Endometrial microvascular endothelial cells (primary cell): ENCODE results near the gene WNT3A. TPM values are rescaled to one million over a fixed set of nuclear protein-coding genes. Genes with fewer than 3 reads are reported as not detected.

Experiments used
- in situ Hi-C: cut with HindIII; loops from 2 replicates; pipeline ENCODE4 v1.10.0; 2017; ENCODE audit warnings: low sequenced_read_pairs, low pct_unique_long_range_greater_than_20kb; ENCODE audit errors: inconsistent ontology term
- total RNA-seq: library from RNA; depleted of rRNA; stranded (reverse); fragments of >200 nt; gene quantifications from one replicate; pipeline ENCODE4 v1.2.3, GENCODE V29; 2015; ENCODE audit errors: inconsistent ontology term

WNT3A gene
- total RNA-seq, 1 donor from 2014 or later, result not detected

DNA sequence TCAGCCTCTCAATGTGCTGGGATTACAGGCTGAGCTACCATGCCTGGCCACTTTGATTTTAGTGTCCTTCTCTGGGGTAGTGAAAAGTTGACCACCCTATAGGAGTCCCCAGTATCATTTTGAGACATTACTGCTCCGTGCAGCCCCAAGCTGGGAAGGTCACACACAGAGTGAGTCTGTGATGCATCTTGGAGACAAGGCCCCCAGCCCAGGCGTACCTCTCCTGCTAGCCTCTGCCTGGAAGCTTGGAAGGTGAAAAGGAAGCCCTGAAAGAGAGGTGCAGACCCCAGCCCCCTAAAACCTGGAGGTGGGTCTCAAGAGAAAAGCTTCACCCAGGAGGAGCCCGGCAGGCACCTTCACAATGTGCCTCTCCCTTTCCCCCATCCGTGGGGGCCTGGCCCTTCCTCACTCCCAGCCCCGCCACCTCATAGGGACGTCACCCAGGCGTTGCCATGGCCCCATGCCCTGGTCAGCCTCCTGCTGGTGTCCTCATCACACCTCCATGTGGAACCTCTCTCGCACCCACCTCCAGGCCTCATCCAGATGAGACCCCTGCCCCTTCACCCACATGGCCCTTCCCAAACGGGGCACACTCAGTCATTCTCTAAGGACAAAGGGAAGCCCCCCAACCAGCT lies 70.1 kb downstream of the WNT3A start:
- in situ Hi-C loops, result no loop called here

DNA sequence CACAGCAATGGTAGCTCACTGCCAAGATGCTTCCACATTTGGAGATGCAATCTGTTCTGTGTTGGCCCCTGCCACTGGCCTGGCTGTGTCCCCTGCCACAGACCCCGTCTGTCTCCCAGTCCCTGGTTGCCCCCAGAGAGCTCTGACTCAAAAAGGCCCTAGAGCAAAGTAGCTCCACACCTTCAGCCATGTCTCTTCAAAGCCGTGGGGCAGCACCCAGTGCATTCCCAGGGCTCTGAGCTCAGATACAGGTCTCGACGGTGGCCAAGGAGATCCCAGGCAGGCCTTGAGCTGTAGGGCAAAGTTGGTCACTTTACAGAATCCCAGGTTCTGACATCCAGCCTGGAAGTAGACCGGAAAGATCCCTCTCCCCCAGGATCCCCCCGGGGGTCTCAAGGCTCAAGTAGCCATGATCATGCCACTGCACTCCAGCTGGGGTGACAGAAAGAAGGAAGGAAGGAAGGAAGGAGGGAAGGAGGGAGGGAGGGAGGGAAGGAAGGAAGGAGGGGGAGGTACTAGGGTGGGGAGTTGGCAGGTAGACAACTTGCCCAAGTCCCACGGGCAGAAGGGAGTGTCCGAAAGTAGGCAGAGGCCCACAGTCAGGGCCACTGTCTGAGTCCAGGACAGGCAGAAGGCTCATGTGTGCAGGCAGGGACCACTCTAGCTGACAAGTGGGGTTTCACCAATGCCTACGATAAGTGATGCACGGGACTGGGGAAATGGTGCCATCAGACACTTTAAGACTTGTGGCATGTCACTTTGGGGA lies 71.0 kb downstream of the WNT3A start:
- in situ Hi-C loops, result no loop called here

DNA sequence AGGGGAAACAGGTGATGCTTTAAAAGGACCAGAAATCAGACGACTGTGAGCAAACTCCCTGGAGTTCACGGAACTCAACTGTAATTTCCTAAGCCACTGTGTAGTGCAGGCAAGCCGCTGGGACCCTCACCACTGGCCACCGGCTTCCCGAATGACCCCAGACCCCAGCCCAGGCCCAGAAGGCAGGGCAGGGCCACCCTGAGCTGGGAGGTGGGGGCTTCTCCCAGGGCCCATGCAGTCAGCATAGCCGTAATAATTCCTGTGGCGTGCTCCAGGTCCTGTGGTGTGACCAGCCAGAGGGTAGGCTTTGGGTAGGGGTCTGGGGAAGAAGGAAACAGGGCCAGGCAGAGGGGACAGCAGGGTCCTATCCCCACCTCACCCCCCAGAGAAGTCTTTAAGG lies 72.2 kb downstream of the WNT3A start:
- in situ Hi-C loops, result no loop called here

DNA sequence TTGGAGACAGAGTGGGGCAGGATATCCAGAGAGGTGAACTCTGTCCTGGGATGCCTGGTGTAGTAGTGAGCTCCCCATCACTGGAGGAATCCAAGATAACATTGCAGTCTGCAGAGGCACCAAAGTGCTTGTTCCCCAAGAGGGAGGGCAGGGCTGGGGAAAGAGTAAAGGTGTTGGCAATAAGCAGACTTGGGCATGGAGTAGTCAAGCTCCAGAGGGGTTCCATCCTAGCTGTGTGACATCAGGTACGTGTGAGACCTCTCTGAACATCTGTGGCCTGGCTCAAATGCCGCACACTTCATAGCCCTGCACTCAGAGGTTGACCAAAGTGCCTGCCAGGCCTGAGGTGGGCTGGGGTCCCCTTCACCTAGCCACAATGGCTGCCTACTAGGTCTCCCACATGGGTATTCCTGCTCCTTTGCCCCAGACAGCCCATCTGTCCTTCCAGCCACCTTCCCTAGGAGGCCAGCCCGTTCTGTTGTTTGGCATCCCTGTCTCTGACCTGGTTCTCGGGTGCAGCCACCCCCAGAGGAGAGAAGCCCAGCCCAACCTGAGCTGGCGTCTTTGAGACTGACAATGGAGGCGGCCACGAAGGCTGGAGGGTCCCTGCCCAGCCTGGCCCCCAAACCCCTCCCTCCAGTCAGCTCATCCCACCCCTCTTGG lies 72.9 kb downstream of the WNT3A start:
- in situ Hi-C loops, result no loop called here

DNA sequence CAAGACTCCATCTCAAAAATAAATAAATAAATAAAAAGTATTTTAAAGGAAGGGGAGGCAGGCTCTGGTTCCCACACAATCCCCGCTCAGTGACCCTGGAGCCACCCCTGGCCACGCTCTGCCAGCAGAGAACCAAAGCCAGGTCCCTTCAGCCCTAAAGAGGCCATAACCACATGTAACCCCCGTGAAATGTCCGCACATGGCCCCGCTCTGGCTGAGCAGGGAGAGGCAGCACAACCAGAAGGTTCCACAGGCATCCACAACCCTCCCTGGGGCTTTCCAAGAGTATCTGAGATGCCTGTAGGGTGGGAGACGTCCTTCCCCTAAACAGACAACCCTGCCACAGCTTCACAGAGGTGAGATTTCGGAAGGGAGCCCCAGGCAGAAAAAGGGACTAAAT lies 74.3 kb downstream of the WNT3A start:
- in situ Hi-C loops, result no loop called here

DNA sequence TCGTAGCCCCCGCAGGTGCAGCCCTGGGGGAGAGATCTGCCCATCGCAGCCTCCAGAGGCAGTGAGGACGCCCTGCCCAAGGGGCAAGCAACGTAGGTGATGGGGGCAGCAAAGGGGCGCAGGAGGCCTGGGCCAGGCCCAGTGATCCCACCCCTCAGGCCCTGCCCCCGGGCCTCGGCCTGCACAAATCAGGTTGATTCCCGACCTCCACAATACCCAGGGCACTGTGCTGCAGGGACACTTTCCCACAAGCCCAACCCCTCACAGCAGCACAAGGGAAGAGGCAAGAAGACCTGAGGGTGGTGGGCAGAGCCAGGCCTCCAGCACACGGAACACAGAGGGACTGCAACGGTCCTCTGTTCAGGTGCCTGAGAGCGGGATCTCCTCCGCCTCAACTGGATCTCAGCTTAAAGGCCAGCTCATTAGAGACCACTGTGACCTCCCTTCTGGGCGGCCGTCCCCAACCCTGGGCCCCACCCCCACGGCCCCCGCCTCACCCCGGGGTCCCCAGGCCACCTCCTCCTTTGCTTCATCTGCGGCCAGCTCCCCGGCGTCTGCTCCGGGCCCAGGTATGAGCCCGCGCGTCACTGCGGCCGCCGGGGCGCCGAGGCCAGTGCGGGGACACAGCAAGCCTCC lies 74.9 kb downstream of the WNT3A start:
- in situ Hi-C loops, result no loop called here

DNA sequence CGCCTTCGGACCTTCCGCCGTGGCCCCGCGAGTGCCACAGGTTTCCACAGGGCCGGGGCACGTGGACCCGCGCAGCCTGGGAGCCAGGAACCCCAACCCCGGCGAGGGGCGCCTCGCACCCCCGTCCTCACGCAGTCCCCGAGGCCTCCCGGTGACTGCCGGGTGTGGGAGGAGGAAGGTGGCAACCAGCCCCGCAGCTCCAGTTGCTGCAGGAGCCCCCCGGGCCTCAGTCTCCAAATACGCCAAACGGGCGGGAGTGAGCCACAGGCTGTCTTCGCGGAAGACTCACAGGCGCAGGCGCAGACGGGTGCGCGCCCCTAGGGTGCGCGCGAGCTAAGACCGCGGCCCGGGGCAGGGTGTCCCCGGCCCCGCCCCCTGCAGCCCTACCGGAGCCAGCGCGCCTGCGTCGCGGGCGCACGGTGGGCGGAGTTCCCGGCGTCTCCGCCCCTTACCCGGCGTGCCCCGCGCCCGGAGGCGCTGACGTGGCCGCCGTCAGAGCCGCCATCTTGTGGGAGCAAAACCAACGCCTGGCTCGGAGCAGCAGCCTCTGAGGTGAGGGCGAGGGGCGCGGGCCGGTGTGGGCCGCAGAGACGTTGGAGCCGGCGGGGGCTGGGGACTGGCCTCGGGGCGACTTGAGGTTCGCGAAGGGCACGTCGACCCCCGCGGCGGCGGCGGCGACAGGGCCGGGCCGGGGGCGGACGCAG lies 75.6 kb downstream of the WNT3A start, which contains the start of gene ARF1:
ARF1 (plus strand) TSS at position 495 of the 704 bp plus-strand sequence. CDS start 14,407 bp downstream, outside the sequence.
- in situ Hi-C loops, result no loop called here

DNA sequence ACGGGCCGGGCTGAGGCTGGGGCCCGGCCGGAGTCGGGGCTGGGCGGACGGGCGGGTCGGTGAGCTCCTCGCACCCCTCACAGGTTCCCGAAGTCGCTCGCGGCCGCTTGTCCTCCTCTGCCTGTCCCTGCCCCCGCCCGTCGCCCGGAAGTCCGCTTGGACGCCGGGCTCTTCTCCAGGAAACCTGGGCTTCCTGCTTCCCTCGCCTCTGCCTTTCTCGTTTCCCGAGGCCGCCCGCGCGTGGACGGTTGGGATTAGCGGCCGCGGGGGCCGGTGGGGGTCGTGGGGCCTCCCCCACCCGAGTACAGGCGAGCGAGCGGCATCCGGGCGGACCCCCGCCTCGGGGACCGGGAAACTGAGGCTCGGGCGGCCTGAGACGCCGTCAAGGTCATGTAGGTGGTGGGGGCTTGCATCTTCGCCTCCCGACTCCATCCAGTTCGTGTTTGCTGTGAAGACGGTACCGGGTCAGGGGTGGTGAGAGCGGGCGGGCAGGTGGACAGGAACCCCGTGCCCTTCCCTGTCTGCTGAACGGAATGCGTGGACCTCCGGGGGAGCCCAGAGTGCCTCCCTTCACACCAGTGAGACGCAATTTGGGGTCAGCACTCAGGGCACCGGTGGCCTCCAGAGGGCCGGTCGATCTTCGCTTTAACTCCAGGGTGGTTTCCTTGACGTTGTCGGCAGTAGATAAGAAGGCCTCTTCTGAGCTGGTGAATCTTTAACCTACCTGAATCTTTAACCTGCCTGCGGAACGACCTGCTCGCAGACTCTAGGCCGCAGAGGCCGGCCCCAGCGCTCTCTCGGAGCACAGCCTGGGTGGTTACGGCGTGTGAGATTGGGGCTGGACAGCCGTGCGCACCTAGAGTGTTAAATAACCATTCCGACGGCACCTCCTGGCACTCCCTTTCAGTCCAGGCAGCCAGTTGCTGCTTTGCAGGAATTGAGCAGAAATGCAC lies 76.4 kb downstream of the WNT3A start:
- in situ Hi-C loops, result no loop called here

DNA sequence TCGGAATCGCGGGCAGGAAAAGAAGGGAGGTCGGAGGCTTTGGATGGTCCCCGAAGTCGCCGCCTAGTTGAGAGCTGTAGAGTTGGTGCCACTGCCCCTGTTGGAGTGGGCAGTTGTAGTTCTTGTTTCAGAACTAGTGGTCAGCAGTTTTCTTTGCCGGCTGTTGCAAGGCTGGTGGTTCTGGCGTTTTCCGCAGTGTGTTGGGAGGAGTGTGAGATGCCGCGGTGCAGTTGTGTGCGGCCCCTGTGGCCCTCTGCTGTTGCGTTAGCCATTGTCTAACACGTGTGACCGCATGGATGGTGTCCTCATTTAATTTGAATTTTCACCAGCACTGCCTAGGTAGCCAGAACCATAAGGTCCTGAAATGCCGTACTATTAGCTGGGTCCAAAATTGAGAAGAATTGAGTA lies 77.1 kb downstream of the WNT3A start:
- in situ Hi-C loops, result no loop called here

DNA sequence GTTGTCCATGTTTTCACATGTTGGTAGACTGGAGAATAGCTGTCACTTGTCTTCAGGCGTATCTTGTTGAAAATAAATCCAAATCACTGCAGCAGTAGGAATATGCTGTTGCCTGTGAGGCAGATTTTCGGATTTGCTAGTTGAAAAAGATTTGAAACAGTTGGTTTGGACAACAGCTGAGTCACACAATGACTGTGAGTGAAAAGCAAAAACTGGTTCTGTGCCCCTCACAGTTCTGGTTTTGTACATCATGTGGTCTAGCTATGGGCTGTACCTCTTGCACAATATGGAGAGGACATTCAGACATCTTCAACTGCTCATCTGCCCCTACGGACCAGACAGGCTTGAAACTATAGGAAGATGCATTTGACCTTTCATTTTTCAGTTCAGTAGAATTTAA lies 77.5 kb downstream of the WNT3A start:
- in situ Hi-C loops, result no loop called here

DNA sequence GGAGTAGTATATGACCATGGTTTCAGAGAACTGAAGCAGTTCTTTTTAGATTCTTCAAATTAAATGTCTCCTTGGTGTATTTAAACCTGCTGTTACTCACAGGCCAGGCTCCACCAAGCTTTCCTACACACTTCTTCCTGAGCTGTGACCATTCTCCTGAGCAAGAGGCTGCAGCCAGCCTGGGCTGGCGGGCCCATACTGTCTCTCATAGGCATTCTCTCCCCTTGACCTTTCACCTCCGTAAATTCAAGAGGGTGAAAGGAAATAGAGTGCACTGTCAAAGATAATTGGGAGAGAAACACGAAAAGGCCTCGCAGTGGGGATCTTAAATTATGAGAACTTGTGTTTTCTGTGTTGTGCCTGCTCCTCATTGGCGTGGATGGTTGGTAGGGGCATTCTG lies 78.0 kb downstream of the WNT3A start:
- in situ Hi-C loops, result no loop called here

DNA sequence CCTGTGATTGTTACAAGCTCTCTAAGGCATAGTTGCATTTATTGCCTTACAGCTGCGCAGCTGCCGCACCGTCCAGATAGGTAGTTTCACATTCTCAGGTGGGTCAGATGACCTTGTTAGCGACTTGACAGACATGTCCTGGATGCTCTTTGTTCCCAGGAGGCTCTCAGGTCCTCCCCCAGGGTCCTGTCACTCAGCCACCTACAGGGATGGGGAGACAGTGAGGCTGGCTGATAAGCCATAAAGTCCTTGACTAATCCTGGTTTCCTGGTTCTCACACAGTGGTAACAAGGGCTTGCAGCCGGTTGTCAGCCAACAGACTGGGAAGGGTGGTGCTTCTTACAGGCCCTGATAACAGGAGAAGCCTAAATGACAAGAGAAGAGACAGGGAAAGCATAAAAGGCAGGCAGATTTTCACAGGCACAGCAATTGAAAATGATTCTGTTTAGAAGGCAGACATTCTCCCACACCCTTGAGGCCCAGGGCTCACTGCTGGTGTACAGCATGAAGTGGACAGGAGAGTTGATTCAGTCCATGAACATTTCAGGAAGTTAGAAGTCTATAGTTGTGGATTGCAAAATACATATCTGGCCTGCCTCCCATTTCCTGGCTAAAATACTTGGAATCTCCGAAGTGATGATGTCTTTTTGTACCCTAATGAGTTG lies 78.6 kb downstream of the WNT3A start:
- in situ Hi-C loops, result no loop called here

DNA sequence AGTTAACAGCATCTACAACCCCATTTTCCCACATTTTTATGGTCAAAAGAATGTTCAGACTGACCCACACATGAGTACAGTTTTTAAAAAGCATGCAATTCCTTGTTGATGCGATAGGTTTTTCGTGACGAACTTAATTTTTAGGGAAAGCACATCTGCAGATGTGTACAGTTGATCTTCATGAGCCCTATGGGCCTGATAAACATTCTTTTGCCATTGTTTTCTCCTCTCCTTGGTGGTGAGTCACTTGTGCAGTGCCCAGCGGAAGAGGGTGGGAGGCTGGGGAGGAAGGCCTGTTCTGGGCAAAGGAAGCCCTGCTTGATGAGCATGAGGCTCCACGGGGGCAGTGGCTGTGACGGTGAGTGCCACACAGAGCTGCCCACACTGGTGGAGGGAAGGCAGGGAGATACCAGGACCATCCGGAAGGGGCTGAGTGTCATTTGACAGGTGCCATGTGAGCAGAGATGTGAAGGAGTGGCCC lies 81.0 kb downstream of the WNT3A start:
- in situ Hi-C loops, result no loop called here

DNA sequence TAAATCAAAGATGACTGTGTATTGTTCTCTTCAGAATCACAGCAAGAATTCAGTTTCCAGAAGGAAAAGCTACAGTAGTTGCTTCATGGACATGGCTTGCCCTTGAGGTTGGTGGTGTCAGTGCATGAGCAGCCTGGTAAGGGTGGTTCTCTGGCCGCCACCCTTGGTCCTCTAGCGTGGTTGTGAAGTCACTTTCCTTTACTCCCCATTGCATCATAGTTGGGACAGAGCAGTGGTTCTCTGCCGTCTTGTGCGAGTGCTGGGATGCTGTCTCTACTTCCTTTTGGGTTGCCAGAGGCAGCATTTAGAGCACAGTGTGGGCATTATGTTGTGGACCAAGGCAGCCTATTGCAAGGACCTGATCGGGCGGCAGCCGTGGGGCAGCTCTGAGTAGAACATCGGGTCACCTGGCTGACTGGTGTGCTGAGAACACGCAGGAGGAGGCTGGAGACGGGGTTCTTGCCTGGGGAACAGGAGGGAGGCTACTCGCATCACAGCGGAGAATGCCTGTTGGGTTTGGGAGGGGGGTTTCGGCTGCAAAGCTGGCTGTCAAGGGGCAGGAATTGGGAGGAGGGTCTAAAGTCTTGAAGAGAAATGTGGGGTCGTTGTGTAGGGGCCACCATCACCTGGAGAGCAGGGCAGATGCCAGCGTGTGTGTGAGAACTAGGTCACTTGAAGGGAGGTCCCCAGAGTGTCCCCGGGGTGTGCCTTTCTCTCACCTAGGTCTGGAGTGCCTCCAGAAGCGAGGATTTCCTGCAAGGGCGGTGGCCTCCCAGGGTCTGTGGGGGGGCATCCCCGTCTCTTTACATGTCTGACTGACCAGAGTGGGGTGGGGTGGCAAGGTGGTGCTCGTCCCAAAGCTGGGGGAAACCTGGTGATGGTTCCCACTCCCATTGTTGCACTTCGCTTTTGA lies 82.0 kb downstream of the WNT3A start:
- in situ Hi-C loops, result no loop called here

DNA sequence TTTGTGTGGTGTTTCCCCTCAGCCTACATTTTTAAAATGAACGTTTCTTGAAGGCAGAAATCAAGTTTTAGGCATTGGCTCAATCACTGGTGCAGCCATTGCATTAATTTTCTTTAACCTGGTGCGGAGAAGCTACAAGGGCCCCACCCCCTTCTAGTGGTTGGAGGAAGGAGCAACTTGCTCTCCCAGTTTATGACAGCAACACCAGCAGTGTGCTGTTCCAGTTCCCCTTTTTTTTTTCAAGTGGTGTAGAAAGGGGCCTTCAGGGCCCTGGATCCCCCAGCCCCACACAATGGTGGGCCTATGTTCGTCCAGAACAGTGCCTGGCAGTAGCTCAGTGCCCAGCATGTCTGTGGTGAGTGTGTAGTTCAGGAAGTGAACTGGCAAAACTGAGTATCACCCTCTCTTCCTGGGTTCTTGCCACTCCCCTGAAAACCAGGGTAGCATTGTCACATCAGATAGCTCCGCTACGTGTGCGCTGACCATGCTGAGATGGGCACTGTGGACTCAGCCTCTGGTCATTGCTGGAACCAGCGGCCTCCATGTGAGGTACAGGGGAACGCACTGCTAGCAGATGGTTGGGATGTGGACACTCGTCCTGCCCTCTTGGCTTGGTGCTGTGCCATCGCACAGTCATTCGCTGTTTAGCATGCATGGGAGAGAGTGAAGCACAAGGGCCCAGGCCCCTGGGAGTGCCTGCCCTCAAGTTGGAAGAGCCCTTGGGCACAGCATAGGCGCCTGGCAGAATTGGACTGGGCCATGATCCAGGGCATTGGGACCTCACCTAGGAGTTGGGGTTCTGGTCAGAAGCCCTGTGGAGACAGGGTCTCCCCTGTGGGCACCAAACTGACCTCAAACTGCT lies 83.0 kb downstream of the WNT3A start:
- in situ Hi-C loops, result no loop called here
